ENCODE measurements around the gene GIMAP5.

GIMAP5 gene

DNA sequence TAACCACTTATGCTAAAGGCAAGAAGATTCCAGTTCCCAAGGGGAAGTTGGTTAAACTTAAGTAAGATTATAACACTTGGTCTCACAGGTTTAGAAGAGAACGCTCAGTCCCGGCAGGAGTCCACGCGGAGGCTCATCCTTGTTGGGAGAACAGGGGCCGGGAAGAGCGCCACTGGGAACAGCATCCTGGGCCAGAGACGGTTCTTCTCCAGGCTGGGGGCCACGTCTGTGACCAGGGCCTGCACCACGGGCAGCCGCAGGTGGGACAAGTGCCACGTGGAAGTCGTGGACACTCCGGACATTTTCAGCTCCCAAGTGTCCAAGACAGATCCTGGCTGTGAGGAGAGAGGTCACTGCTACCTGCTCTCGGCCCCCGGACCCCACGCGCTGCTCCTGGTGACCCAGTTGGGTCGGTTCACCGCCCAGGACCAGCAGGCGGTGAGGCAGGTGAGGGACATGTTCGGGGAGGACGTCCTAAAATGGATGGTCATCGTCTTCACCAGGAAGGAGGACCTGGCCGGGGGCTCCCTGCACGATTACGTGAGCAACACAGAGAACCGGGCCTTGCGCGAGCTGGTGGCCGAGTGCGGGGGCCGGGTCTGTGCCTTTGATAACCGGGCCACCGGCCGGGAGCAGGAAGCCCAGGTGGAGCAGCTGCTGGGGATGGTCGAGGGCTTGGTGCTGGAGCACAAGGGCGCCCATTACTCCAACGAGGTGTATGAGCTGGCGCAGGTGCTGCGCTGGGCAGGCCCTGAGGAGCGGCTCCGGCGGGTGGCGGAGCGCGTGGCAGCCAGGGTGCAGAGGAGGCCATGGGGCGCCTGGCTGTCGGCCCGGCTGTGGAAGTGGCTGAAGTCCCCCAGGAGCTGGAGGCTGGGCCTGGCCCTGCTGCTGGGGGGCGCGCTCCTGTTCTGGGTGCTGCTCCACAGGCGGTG lies 17.0 kb upstream of the GIMAP5 start:
- Histone ChIP-seq H3K9me3 (no peaks in the 10 kb centered on the region), H3K27ac (no peak overlapping the region), H3K36me3 (no peaks in the 10 kb centered on the region; the same call in 1 of the 2 replicates), H3K4me3 (no peak overlapping the region), H4K20me1 (no peaks in the 10 kb centered on the region), H3K4me1 (peaks cover 15% of the 10 kb centered on the region), H3K9ac (no peak overlapping the region), H3K4me2 (no peak overlapping the region), H3K27me3 (no peaks in the 10 kb centered on the region)
- TF ChIP-seq Cebpa-rat (IDR thresholded peaks at IDR 0.05), result no peak

DNA sequence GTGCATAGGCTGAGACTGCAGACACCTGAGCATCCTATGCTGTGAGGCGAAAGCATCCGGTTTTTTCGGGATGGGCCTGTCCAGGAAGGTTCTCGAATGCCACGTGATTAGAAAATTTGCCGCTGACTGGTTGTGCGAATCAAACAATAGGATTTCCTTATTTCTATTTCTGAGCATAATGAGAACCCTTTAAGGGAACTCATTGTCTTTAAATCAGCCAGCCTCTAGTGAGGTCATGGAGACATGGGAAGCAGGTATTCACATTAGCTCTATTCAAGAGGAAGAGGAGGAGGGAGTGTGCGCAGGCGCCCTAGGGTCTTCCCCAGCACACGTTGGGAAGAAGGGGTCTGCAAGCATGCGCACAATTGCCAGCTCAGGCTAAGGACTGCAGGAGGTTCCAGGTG lies 15.2 kb upstream of the GIMAP5 start:
- Histone ChIP-seq H3K4me3 (no peak overlapping the region), H4K20me1 (no peaks in the 10 kb centered on the region), H3K9ac (no peak overlapping the region), H3K36me3 (no peaks in the 10 kb centered on the region; the same call in 1 of the 2 replicates), H3K27me3 (no peaks in the 10 kb centered on the region), H3K9me3 (no peaks in the 10 kb centered on the region), H3K4me2 (no peak overlapping the region), H3K4me1 (peaks cover 2% of the 10 kb centered on the region), H3K27ac (no peak overlapping the region)
- no peak for TF ChIP-seq Cebpa-rat (IDR thresholded peaks at IDR 0.05)

DNA sequence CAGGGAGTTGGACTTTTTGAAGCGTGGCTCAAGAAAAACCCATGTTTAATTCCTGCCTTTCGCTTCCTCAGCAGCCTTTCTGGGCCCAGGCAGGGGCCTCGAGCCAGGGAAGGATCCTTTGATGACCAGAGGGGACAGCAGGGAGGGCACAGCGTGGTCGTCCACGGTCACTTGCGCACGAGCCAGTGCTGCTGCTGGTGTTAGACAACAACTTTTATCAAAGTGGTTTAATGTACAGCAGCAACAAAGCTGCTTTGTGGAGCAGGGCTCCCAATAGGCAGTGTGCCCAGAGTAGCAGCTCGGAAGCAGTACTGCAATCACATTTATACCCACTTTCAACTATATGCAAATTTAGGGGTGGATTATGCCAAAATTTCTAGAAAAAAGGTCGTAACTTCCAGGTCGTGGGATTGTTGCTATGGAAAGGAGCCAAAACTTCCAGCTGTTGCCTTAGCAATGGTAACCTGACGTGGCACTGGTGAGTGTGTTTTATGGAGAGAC lies 14.7 kb upstream of the GIMAP5 start:
- no peaks in the 10 kb centered on the region for H3K27me3 ChIP-seq
- no peaks in the 10 kb centered on the region for H4K20me1 ChIP-seq
- no peak overlapping the region for H3K27ac ChIP-seq
- H3K36me3 ChIP-seq, result no peaks in the 10 kb centered on the region; the same call in 1 of the 2 replicates
- no peaks in the 10 kb centered on the region for H3K4me1 ChIP-seq
- peaks cover 3% of the 10 kb centered on the region; the same call in 1 of the 2 replicates for H3K9me3 ChIP-seq
- TF ChIP-seq Cebpa-rat (IDR thresholded peaks at IDR 0.05), result no peak
- H3K4me2 ChIP-seq, result no peak overlapping the region
- no peak overlapping the region for H3K9ac ChIP-seq
- H3K4me3 ChIP-seq, result no peak overlapping the region

DNA sequence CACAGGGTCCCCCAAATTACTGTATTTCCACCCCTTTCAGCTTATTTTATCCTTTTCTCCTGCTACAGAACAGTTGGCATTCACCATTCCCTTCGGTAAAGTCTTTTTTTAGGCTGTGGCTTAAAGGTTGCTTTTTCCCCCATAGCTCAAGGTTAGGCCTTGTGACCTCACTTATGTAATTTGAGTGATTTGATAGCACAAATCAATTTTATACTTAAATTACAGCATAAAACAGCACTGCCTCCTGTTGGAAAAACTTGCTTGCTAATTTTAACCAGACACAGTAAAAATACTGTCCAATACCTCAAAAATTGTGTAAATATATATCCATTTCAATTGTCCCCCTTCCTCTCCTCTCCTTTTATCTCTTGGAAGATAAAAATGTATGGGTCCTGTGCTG lies 13.8 kb upstream of the GIMAP5 start:
- Histone ChIP-seq H3K4me2 (no peak overlapping the region), H3K36me3 (no peaks in the 10 kb centered on the region; the same call in 1 of the 2 replicates), H3K27ac (no peak overlapping the region), H3K27me3 (no peaks in the 10 kb centered on the region), H3K9ac (no peak overlapping the region), H4K20me1 (no peaks in the 10 kb centered on the region), H3K9me3 (peaks cover 11% of the 10 kb centered on the region), H3K4me1 (no peaks in the 10 kb centered on the region), H3K4me3 (no peak overlapping the region)
- no peak for TF ChIP-seq Cebpa-rat (IDR thresholded peaks at IDR 0.05)

DNA sequence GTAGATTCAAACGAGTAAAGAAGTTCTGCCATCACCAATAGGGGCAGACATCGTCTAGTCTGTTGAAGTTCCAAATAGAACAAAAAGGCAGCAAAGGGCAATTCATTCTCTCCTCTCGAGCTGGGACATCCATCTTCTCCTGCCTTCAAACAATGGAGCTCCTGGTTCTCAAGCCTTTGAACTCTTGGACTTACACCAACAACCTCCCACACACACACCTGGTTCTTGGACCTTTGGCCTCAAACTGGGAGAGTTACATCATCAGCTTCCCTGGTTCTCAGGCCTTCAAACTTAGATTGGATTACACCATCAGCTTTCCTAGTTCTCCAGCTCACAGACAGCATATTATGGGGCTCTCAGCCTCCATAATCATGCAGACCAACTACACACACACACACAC lies 9.8 kb upstream of the GIMAP5 start:
- Histone ChIP-seq H3K27me3 (no peaks in the 10 kb centered on the region), H3K4me3 (no peak overlapping the region), H4K20me1 (no peaks in the 10 kb centered on the region), H3K27ac (no peak overlapping the region), H3K4me2 (no peak overlapping the region), H3K9ac (no peak overlapping the region), H3K36me3 (no peaks in the 10 kb centered on the region), H3K4me1 (no peaks in the 10 kb centered on the region), H3K9me3 (peaks cover 11% of the 10 kb centered on the region)
- TF ChIP-seq Cebpa-rat (IDR thresholded peaks at IDR 0.05), result no peak

DNA sequence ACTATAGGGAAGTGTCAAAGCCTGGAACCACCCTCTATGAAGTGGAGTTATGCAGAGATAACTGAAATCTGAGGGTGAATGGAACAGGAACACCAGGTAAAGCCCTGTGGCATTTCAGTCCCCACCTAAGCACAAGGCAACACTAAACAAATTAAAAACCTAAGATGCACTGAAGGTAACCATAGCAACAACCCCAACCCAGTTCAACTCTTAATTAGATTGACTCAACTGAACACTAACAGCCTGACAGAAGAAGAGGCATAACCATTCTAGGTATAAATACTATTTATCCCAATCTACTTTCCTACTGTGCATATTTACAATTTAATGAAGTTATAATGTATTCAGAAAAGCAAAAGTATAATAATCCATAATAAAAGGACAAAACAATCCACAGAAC lies 9.2 kb upstream of the GIMAP5 start:
- Histone ChIP-seq H3K4me2 (no peak overlapping the region), H3K4me1 (no peaks in the 10 kb centered on the region), H3K27ac (no peak overlapping the region), H4K20me1 (no peaks in the 10 kb centered on the region), H3K27me3 (no peaks in the 10 kb centered on the region), H3K9ac (no peak overlapping the region), H3K4me3 (no peak overlapping the region), H3K36me3 (no peaks in the 10 kb centered on the region), H3K9me3 (peaks cover 11% of the 10 kb centered on the region)
- TF ChIP-seq Cebpa-rat (IDR thresholded peaks at IDR 0.05), result no peak

DNA sequence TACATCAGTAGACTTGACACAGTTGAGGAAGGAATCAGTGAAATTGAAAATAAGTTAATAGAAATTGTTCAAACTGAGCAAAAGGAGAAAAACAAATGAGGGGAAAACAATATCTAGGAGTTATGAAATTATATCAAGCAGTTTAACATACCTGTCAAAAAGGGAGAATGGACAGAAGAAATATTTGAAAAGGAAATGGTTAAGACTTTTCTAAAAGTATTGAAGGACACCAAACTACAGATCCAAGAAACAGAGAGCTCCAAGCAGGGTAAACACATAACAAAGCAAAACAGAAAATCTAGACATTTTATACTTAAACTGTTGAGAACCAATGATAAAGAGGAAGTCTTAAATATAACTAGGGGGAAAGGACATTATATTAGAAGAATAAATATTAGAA lies 8.6 kb upstream of the GIMAP5 start:
- Histone ChIP-seq H3K36me3 (no peaks in the 10 kb centered on the region), H3K27ac (no peak overlapping the region), H3K9ac (no peak overlapping the region), H4K20me1 (no peaks in the 10 kb centered on the region), H3K4me2 (no peak overlapping the region), H3K4me1 (no peaks in the 10 kb centered on the region), H3K9me3 (peaks cover 11% of the 10 kb centered on the region), H3K4me3 (no peak overlapping the region), H3K27me3 (no peaks in the 10 kb centered on the region)
- no peak for TF ChIP-seq Cebpa-rat (IDR thresholded peaks at IDR 0.05)

DNA sequence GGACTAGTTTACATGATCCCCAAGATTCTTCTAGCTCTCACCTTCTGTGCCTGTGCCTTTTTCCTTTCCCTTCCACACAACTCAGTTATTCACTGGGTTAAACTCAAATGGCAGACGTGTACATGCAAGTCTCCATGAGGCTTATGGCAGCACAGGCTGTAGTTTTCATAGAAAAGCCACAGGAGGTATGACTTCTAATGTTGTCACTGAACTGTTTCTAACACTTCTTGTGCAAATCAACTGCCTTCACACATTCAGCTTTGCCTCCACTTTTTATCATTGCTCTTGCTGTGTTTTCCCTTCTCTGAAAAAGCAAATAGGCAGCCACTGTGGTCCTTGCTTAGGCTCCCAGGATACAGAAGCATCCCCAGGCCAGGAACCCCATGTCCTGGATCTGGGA lies 5.3 kb upstream of the GIMAP5 start:
- H4K20me1 ChIP-seq, result no peaks in the 10 kb centered on the region
- H3K4me3 ChIP-seq, result no peak overlapping the region
- no peak overlapping the region for H3K4me2 ChIP-seq
- no peak for TF ChIP-seq Cebpa-rat (IDR thresholded peaks at IDR 0.05)
- no peaks in the 10 kb centered on the region for H3K27me3 ChIP-seq
- peaks cover 3% of the 10 kb centered on the region for H3K4me1 ChIP-seq
- no peak overlapping the region for H3K27ac ChIP-seq
- no peak overlapping the region for H3K9ac ChIP-seq
- H3K36me3 ChIP-seq, result no peaks in the 10 kb centered on the region
- peaks cover 11% of the 10 kb centered on the region for H3K9me3 ChIP-seq

DNA sequence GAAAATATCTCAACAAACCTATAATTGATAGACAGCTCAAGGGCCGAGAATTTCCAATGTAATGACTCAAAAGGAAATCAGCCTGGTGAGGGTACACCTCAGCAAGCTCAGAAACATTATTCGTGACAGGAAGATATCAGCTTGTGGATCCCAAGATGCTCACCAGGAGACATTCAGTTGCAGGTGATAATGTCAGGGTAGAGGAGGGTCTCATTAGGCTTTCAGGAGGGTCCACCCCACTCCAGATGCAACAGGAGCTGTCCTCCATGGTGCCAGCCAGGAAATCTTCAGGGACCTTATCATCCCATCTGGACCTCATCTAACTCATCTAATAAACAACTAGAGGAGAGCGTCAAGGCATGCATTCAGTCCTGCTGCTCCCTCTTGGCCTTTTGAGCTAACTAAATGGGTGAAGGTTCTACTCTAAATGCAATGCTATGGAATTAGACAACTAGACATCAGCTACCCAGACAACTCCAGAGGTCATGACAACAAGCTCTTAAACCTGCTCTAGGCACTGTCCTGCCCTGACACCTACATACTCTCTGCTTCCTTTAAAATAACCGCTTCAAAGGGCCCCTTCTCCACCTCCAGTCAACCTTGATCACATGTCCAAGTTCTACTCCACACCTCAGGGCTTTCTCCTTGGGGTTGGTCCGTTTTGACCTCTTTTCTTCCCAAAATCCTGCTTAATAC lies 4.3 kb upstream of the GIMAP5 start:
- no peaks in the 10 kb centered on the region for H4K20me1 ChIP-seq
- H3K4me1 ChIP-seq, result peaks cover 13% of the 10 kb centered on the region
- no peak for TF ChIP-seq Cebpa-rat (IDR thresholded peaks at IDR 0.05)
- no peak overlapping the region for H3K27ac ChIP-seq
- no peak overlapping the region for H3K9ac ChIP-seq
- no peaks in the 10 kb centered on the region for H3K27me3 ChIP-seq
- no peak overlapping the region for H3K4me3 ChIP-seq
- H3K36me3 ChIP-seq, result no peaks in the 10 kb centered on the region
- peaks cover 3% of the 10 kb centered on the region for H3K9me3 ChIP-seq
- H3K4me2 ChIP-seq, result no peak overlapping the region

Measured in BLaER1 (cell line).